HG03139 (cell line): ENCODE measurements around the gene CLIC6.
"Not testable (repeated sequence)": the region's sequence is repeated elsewhere in the genome, so short reads cannot be mapped to it uniquely, and the experiment has no call there.

Experiments
- ATAC-seq: cut with Tn5 transposase; IDR thresholded peaks from one replicate; pipeline ENCODE4 v1.9.1; 2021; ENCODE audit not compliant: unreplicated experiment

CLIC6 gene

GRCh38 chr21:34651642-34652041 is 17.2 kb upstream of the CLIC6 start:
- ATAC-seq = no peak

- no peak for ATAC-seq
Observed at GRCh38 chr21:34653522-34653921, 15.3 kb upstream of the CLIC6 start.

GRCh38 chr21:34661848-34662247 is 6.9 kb upstream of the CLIC6 start:
- ATAC-seq = no peak

GRCh38 chr21:34667761-34668160 is 1.0 kb upstream of the CLIC6 start:
- ATAC-seq = no peak

GRCh38 chr21:34669149-34669879 is 520 bp downstream of the CLIC6 start:
- peak; percentile 56 for ATAC-seq

- ATAC-seq = not testable (repeated sequence)
Observed at GRCh38 chr21:34669880-34670219, 1.1 kb downstream of the CLIC6 start.

GRCh38 chr21:34670220-34670961 is 1.6 kb downstream of the CLIC6 start:
- no peak for ATAC-seq

GRCh38 chr21:34670962-34671348 is 2.2 kb downstream of the CLIC6 start:
- ATAC-seq = no peak

- no peak for ATAC-seq
Observed at GRCh38 chr21:34671462-34671861, 2.7 kb downstream of the CLIC6 start.

- no peak for ATAC-seq
Observed at GRCh38 chr21:34671891-34672290, 3.1 kb downstream of the CLIC6 start.

- ATAC-seq = no peak
Observed at GRCh38 chr21:34673006-34673405, 4.2 kb downstream of the CLIC6 start.

GRCh38 chr21:34674468-34674867 is 5.7 kb downstream of the CLIC6 start:
- ATAC-seq = no peak

GRCh38 chr21:34675871-34676270 is 7.1 kb downstream of the CLIC6 start:
- no peak for ATAC-seq

GRCh38 chr21:34679051-34679450 is 10.3 kb downstream of the CLIC6 start:
- no peak for ATAC-seq

GRCh38 chr21:34684174-34684876 is 15.5 kb downstream of the CLIC6 start:
- ATAC-seq = no peak

GRCh38 chr21:34687065-34687464 is 18.3 kb downstream of the CLIC6 start:
- no peak for ATAC-seq

- ATAC-seq = no peak
Observed at GRCh38 chr21:34687745-34688144, 19.0 kb downstream of the CLIC6 start.

- ATAC-seq = no peak
Observed at GRCh38 chr21:34688145-34688544, 19.4 kb downstream of the CLIC6 start.

- ATAC-seq = no peak
Observed at GRCh38 chr21:34688715-34689114, 19.9 kb downstream of the CLIC6 start.

GRCh38 chr21:34690041-34690792 is 21.4 kb downstream of the CLIC6 start:
- ATAC-seq = no peak

GRCh38 chr21:34690793-34691175 is 22.0 kb downstream of the CLIC6 start:
- no peak for ATAC-seq
